Heart left ventricle (tissue), 16 donors: Measurements from ENCODE around the gene TOPBP1. TPM values are rescaled to one million over a fixed set of nuclear protein-coding genes. Genes with fewer than 3 reads are reported as not detected.

Experiments
- ATAC-seq, 4 donors: fragments of 200-7000 bp; cut with Tn5 transposase; one replicate each; pipeline ENCODE4 v1.9.1; 2020 to 2022; ENCODE audit warnings: moderate library complexity in 4 of 4, mild to moderate bottlenecking in 3 of 4, moderate number of reproducible peaks in 1 of 4
- DNase-seq, 5 donors: peaks; one replicate each; pipeline ENCODE4 v3.0.0-alpha.2; 2020
- H3K27ac ChIP-seq, 12 donors: fragments of 200-600 bp; sonication (generic) in 4 of 12; one replicate each; pipeline versions ENCODE4 v1.5.0 to v1.8.0; 2016 to 2022; ENCODE audit warnings: mild to moderate bottlenecking in 2 of 12
- H3K27me3 ChIP-seq, 9 donors: fragments of 200-600 bp; sonication (generic) in 2 of 9; one replicate each; pipeline versions ENCODE4 v1.5.1 to v1.8.0; 2016 to 2022; ENCODE audit warnings: mild to moderate bottlenecking in 3 of 9
- H3K36me3 ChIP-seq, 9 donors: fragments of 200-600 bp; sonication (generic) in 2 of 9; one replicate each; pipeline versions ENCODE4 v1.5.0 to v1.8.0; 2018 to 2022; ENCODE audit warnings: mild to moderate bottlenecking in 2 of 9
- H3K4me1 ChIP-seq, 12 donors: fragments of 200-600 bp; sonication (generic) in 4 of 12; one replicate each; pipeline versions ENCODE4 v1.5.0 to v1.8.0; 2016 to 2022; ENCODE audit warnings: mild to moderate bottlenecking in 3 of 12
- H3K4me3 ChIP-seq, 12 donors: fragments of 200-600 bp; sonication (generic) in 4 of 12; one replicate each; pipeline versions ENCODE4 v1.5.0 to v1.8.0; 2017 to 2022; ENCODE audit warnings: mild to moderate bottlenecking in 9 of 12, moderate library complexity in 4 of 12
- H3K9me3 ChIP-seq, 12 donors: fragments of 200-600 bp; sonication (generic) in 4 of 12; one replicate each; pipeline versions ENCODE4 v1.5.0 to v1.8.0; 2016 to 2022; ENCODE audit warnings: mild to moderate bottlenecking in 1 of 12
- CTCF ChIP-seq, 12 donors: fragments of 200-600 bp; sonication (generic) in 4 of 12; IDR thresholded peaks; one replicate each; pipeline versions ENCODE4 v1.5.0 to v1.8.0; 2018 to 2022; ENCODE audit warnings: antibody characterized with exemption in 12 of 12, mild to moderate bottlenecking in 5 of 12
- POLR2A ChIP-seq, 2 donors: fragments of 450-650 bp; IDR thresholded peaks; one replicate each; pipeline ENCODE4 v1.6.1; 2017; ENCODE audit warnings: antibody characterized with exemption in 2 of 2, mild to moderate bottlenecking in 2 of 2, moderate library complexity in 2 of 2
- WGBS, 4 donors: extraction: QIAGEN DNeasy Blood & Tissue Kit in 2 of 4; methylation state at CpG; one replicate each; pipeline versions ENCODE4 v1.1.5 to v1.1.7; 2013 to 2018; 5-methylcytosine and 5-hydroxymethylcytosine counted together
- intact Hi-C, 10 donors: fragments of 100-400 bp; cut with DNase I; formaldehyde crosslinking; loops; one replicate each; pipeline versions ENCODE4 v1.11.1 to v1.14.2; 2022
- long read RNA-seq, 3 donors: library from polyadenylated mRNA; unstranded; transcript quantifications; one replicate each; pipeline ENCODE4 v2.0.0, GENCODE V29; 2020 to 2021
- polyA plus RNA-seq, 2 donors: library from polyadenylated mRNA; stranded (reverse); fragments of 200-250 nt; gene quantifications; one replicate each; pipeline ENCODE4 v1.2.3, GENCODE V29; 2013
- total RNA-seq, 9 donors: library from RNA; depleted of rRNA in 2 of 9; stranded (reverse); fragments of >200 nt in 2 of 9; fragmentation: NEBNext Ultra II Directional in 3 of 9; extraction: Animal tissue kit (Norgen Biotek cat#: 25700) in 3 of 9; gene quantifications; one replicate each; pipeline versions ENCODE4 v1.1.0 to v1.2.4, GENCODE V29; 2016 to 2023
- donor health status: ischemic (EF 13 %, LVEDD 7.1; RV severe dilation, severe dysfunction).
- donor health status: healthy with polysubstance abuse.
- donor health status: DM: no; HTN: yes; CAD: no.
- donor health status: DM: no; HTN: no; CAD: no.
- donor health status: ischemic (EF 25% LVEDD 6.9; RV normal size, moderate dysfunction).
- donor health status: ischemic (EF 25% LVEDD 5.7; RV mildly dilated, moderate dysfunction).
- donor health status: healthy.
- donor health status: DM: yes; HTN: yes; CAD: no.
- donor health status: ischemic (EF 35%, LVEDD 5.7; RV mildly dilated, moderate dysfunction).
- donor health status: nonischemic (EF 11% LVEDD 7.7; RV severe dilation, severe dysfunction).
- donor health status: DM: yes; HTN: yes; CAD: no.
- donor health status: PGD.
- donor health status: ischemic (EF 29% LVEDD 5.4; RV normal size, mild dysfunction).
- donor health status: nonischemic (EF 23%, LVEDD 6.1; RV moderate dilation, normal function).

Gene TOPBP1
- total RNA-seq (10 to 100 TPM in 7 of 9 donors, 1 to 10 TPM in 2; 7.9 to 18.3 (median 11.8) TPM), polyA plus RNA-seq (10 to 100 TPM in 1 of 2 donors, 1 to 10 TPM in 1; 2.6 to 10.3 TPM)
- long read RNA-seq, donor 1, full-length matches to known transcripts, result 5 of 6 reads
- long read RNA-seq, donor 1, partial matches to known transcripts, result 1 of 6 reads
- long read RNA-seq, donor 1, other reads (novel, unspliced or antisense), result 0 of 6 reads
- long read RNA-seq, donor 2, full-length matches to known transcripts, result 1 of 8 reads
- long read RNA-seq, donor 2, partial matches to known transcripts, result 4 of 8 reads
- long read RNA-seq, donor 2, other reads (novel, unspliced or antisense), result 3 of 8 reads
- long read RNA-seq, donor 3, full-length matches to known transcripts, result 7 of 14 reads
- long read RNA-seq, donor 3, partial matches to known transcripts, result 6 of 14 reads
- long read RNA-seq, donor 3, other reads (novel, unspliced or antisense), result 1 of 14 reads

GRCh38 chr3:133661454-133662277, at the start of gene TOPBP1:
TOPBP1 (minus strand) TSS chr3:133661941; CDS start chr3:133661127, 814 bp downstream.
- H3K27me3 ChIP-seq, result no peaks in the 10 kb centered on the region
- intact Hi-C loops, result loop anchor here in 7 of 10 donors (2.0 to 10.0 kb wide), 7 partner anchors 143 to 265 kb away; partner anchors contain the start of genes SRPRB (in 5 of the 7) and RAB6B (in 1 of the 7)
- peak; percentile 57 to 95 (median 94) for ATAC-seq

GRCh38 chr3:133711013-133711412, 49.3 kb upstream of the TOPBP1 start:
- WGBS, 4 donors, result 74 to 76% (median 74%) methylated on average over 4 of the region's 4 CpGs
- intact Hi-C loops, result no loop called here
- no peak for DNase-seq
- ATAC-seq, result no peak
- TF ChIP-seq POLR2A (IDR thresholded peaks at IDR 0.05) (no peak), CTCF (IDR thresholded peaks at IDR 0.05) (no peak)
- H3K9me3 ChIP-seq, result no peaks in the 10 kb centered on the region
- H3K4me1 ChIP-seq, result no peaks in the 10 kb centered on the region
- H3K4me3 ChIP-seq, result no peak overlapping the region
- H3K36me3 ChIP-seq, result no peaks in the 10 kb centered on the region
- H3K27me3 ChIP-seq, result no peaks in the 10 kb centered on the region
- no peak overlapping the region for H3K27ac ChIP-seq

More at GRCh38 chr3:133661454-133662277, at the start of gene TOPBP1:
- peak within 1 kb of the TSS; percentile 75 to 92 (median 85) for H3K4me3 ChIP-seq
- 0 to 1% (median 1%) methylated on average over 43 to 58 of the region's 58 CpGs for WGBS, 4 donors
- H3K9me3 ChIP-seq, result no peaks in the 10 kb centered on the region
- peaks cover 0 to 30% (median 15%) of the 10 kb centered on the region in 12 donors for H3K4me1 ChIP-seq
- peak; percentile 81 to 90 (median 84) for DNase-seq
- no peak for TF ChIP-seq CTCF (IDR thresholded peaks at IDR 0.05)
- TF ChIP-seq POLR2A (IDR thresholded peaks at IDR 0.05), result peak in 1 of 2 donors; percentile 12
- H3K36me3 ChIP-seq, result peaks cover 0 to 30% (median 21%) of the 10 kb centered on the region in 9 donors
- H3K27ac ChIP-seq, result peak within 1 kb of the TSS; percentile 50 to 92 (median 82)

DNA sequence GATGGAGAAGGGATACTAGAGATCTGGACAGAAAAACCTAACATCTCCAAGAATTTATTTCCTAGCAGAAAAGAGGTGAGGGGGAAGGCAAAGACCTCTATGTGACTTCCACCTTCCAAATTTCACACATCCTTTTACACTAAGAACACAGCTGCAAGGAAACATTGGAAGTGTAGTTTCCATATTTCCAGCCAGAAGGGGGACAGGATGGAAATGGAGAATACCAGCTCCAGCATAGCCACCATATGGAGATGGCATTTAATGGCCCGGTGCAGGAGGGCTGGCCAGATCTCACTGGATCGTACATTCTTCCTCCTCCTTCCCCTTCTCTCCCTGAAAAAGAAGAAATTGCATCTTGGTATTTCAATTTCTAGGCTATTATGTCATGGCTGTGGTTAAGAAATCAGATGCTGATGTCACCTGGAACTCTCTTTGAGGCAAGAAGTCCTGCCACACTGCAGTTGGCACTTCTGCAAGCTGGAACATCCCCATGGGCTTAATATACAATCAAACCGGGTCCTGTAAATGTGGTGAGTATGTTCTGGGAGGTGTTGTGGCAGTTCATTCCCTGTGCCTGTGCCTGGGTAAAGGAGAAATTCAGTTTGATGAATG, 47.5 kb upstream of the TOPBP1 start:
- DNase-seq, result no peak
- no peak overlapping the region for H3K27ac ChIP-seq
- no peak for ATAC-seq
- TF ChIP-seq CTCF (IDR thresholded peaks at IDR 0.05) (no peak), POLR2A (IDR thresholded peaks at IDR 0.05) (no peak)
- no peaks in the 10 kb centered on the region for H3K9me3 ChIP-seq
- no peak overlapping the region for H3K4me3 ChIP-seq
- no peaks in the 10 kb centered on the region for H3K4me1 ChIP-seq
- H3K36me3 ChIP-seq, result no peaks in the 10 kb centered on the region
- intact Hi-C loops, result no loop called here
- H3K27me3 ChIP-seq, result no peaks in the 10 kb centered on the region
- WGBS, 4 donors, result 68 to 89% (median 82%) methylated on average over 3 of the region's 3 CpGs
